ENCODE measurements around the gene STAM2.

Gene STAM2

GRCh38 chr2:152071518-152071917 is 104.0 kb downstream of the STAM2 start:
- DNase-seq (ENCODE audit: low read depth in 2 of 2) = no peak

DNA sequence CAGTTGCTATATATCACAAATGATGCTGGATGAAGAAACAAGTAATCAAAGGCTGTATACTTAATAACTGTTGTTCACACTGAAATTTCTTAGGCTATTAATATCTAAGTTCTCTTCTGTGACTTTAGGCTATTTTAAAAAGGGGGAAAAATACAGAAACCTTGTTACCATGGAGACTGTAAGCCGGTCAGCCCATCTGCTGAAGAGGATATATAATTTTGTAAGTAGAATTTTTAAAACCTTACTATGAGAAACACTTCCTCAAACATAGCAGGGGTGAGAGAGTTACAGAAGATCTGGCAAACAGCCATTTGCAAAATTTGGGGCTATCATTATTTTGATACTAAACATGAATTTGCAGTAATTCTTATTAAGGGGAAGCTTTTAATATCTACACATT is 104.5 kb downstream of the STAM2 start:
- no peak for DNase-seq (ENCODE audit: low read depth in 2 of 2)

DNA sequence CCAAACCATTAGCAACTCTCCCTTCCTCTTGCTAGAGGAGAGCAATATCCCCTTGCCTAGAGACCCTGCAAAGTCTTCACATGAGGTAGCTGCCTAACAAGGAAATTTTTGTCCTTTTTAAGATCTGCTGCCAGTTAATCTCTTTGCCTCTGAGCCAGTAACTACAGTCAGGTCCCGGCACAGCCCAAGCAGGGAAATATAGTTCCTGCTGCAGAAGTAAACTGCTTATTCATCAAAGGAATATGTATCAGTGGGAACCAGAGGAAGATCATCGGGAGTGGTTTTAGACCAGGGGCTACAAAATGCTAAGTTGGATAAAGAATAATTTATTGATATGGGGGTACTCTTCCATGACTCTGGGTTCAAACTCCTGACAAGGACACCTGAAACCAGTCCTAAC is 107.3 kb downstream of the STAM2 start:
- no peak for DNase-seq (ENCODE audit: low read depth in 2 of 2)

- no peak for DNase-seq (ENCODE audit: low read depth in 2 of 2)
Observed at GRCh38 chr2:152067823-152068222, 107.7 kb downstream of the STAM2 start.
